Tibial artery (tissue), 4 donors: ENCODE data around the gene UBL4B.

Source experiments
- DNase-seq, 2 donors: peaks; one replicate each; pipeline ENCODE4 v3.0.0-alpha.2; 2019
- H3K27ac ChIP-seq, 2 donors: fragments of 200-600 bp; sonication (generic) in 1 of 2; 1 replicate in 1 of 2; 2 replicates in 1 of 2; pipeline ENCODE4 v1.5.1; 2018 to 2019; ENCODE audit warnings: mild to moderate bottlenecking in 1 of 2
- H3K27me3 ChIP-seq, 2 donors: fragments of 200-600 bp; sonication (generic) in 1 of 2; one replicate each; pipeline versions ENCODE4 v1.5.1 to v1.6.0; 2016 to 2019
- H3K36me3 ChIP-seq, 3 donors: fragments of 200-600 bp; sonication (generic) in 2 of 3; one replicate each; pipeline ENCODE4 v1.5.1; 2016 to 2019; ENCODE audit warnings: mild to moderate bottlenecking in 2 of 3
- H3K4me1 ChIP-seq, 4 donors: fragments of 200-600 bp; sonication (generic) in 2 of 4; 1 replicate in 3 of 4; 2 replicates in 1 of 4; pipeline ENCODE4 v1.5.1; 2016 to 2019
- H3K4me3 ChIP-seq, 2 donors: fragments of 200-600 bp; sonication (generic) in 1 of 2; 1 replicate in 1 of 2; 2 replicates in 1 of 2; pipeline ENCODE4 v1.5.1; 2018 to 2019; ENCODE audit warnings: mild to moderate bottlenecking in 2 of 2
- H3K9me3 ChIP-seq, 3 donors: fragments of 200-600 bp; sonication (generic) in 1 of 3; one replicate each; pipeline ENCODE4 v1.5.1; 2016 to 2019
- CTCF ChIP-seq, 2 experiments: fragments of 200-600 bp in 1 of 2; fragments of 450-650 bp in 1 of 2; IDR thresholded peaks; one replicate each; pipeline ENCODE4 v1.5.1; 2017 to 2019; ENCODE audit warnings: antibody characterized with exemption in 2 of 2, mild to moderate bottlenecking in 1 of 2, moderate library complexity in 1 of 2
- intact Hi-C: fragments of 100-400 bp; cut with DNase I; formaldehyde crosslinking; loops from one replicate; pipeline ENCODE4 v1.15.0; 2023; ENCODE audit warnings: low total_unique reads

UBL4B gene

GRCh38 chr1:110113551-110113950, 1.3 kb downstream of the UBL4B start:
- H3K4me3 ChIP-seq: no peak overlapping the region
- no peaks in the 10 kb centered on the region for H3K4me1 ChIP-seq
- H3K9me3 ChIP-seq: no peaks in the 10 kb centered on the region
- H3K27ac ChIP-seq: no peak overlapping the region
- TF ChIP-seq CTCF (IDR thresholded peaks at IDR 0.05): no peak
- peaks cover 0 to 7% of the 10 kb centered on the region in 2 donors for H3K27me3 ChIP-seq
- intact Hi-C loops: no loop called here
- no peak for DNase-seq
- H3K36me3 ChIP-seq: no peaks in the 10 kb centered on the region

DNA sequence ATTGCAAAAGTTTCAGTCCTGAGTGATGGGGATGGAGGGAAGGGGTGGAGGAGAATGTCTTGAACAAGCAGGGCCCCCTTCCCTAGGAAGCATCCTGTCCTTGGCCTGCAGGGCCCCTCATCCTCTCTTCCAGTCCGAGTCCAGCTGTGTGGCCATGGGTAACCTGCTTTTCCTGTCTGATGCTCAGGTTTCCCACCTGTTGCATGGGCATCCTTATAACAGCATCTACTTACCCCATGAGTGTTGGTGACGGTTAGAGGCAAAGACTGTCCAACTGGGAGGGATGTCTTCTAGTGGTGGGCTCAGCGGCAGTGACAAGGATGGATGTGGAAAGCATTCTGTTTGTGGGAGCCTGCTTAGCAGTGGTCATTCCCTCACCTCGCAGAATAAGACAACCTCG, 1.9 kb downstream of the UBL4B start:
- peaks cover 0 to 7% of the 10 kb centered on the region in 2 donors for H3K27me3 ChIP-seq
- no peak for TF ChIP-seq CTCF (IDR thresholded peaks at IDR 0.05)
- DNase-seq: no peak
- intact Hi-C loops: no loop called here
- H3K9me3 ChIP-seq: no peaks in the 10 kb centered on the region
- no peak overlapping the region for H3K4me3 ChIP-seq
- no peaks in the 10 kb centered on the region for H3K4me1 ChIP-seq
- H3K36me3 ChIP-seq: no peaks in the 10 kb centered on the region
- no peak overlapping the region for H3K27ac ChIP-seq

GRCh38 chr1:110114784-110115183, 2.5 kb downstream of the UBL4B start:
- TF ChIP-seq CTCF (IDR thresholded peaks at IDR 0.05): no peak

DNA sequence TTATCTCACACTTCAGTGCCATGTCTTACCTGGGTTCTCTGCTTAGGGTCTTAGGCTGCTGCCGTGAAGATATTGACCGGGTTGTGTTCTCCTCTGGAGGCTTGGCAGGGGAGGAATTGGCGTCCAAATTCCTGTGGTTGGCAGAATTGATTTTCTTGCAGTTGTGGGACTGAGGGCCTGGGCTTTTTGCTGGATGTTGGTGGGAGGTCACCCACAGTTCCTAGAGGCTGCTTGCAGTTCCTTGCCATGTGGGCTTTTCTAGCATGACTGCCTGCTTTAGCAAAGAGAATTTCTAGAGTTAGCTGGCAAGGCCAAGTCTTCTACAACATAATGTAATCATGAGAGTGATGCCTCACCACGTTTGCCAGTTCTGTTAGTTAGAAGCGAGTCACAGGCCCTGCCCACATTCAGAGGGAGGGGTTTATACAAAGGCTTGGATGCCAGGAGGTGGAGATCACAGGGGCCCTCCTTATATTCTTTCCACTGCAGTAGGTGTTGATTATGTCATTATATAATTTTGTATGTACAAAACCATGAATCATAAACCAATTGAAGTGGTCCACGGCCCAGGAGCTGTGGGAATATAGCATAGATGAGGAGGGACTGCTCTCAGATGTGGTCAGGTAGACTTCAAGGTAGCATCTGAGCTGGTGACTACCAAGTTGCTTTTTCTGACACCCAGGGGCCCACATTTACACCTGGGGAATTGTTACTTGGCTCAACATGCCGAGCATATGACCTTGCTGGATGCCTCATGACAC, 6.6 kb downstream of the UBL4B start:
- Histone ChIP-seq H3K4me1 (peaks cover 0 to 9% (median 4%) of the 10 kb centered on the region in 4 donors), H3K36me3 (no peaks in the 10 kb centered on the region), H3K27ac (no peak overlapping the region), H3K4me3 (no peak overlapping the region), H3K9me3 (peaks cover 0 to 4% (median 0%) of the 10 kb centered on the region in 3 donors), H3K27me3 (peaks cover 0 to 4% of the 10 kb centered on the region in 2 donors)
- TF ChIP-seq CTCF (IDR thresholded peaks at IDR 0.05): no peak
- DNase-seq: no peak
- intact Hi-C loops: no loop called here

More at GRCh38 chr1:110114784-110115183, 2.5 kb downstream of the UBL4B start:
- Histone ChIP-seq H3K27me3 (peaks cover 0 to 5% of the 10 kb centered on the region in 2 donors), H3K4me3 (no peak overlapping the region), H3K36me3 (no peaks in the 10 kb centered on the region), H3K4me1 (no peaks in the 10 kb centered on the region), H3K9me3 (no peaks in the 10 kb centered on the region), H3K27ac (no peak overlapping the region)
- intact Hi-C loops: no loop called here
- no peak for DNase-seq

GRCh38 chr1:110119843-110120242, 7.6 kb downstream of the UBL4B start:
- intact Hi-C loops: no loop called here
- DNase-seq: no peak
- H3K4me1 ChIP-seq: peaks cover 0 to 9% (median 4%) of the 10 kb centered on the region in 4 donors

More at GRCh38 chr1:110119843-110120242, 7.6 kb downstream of the UBL4B start:
- no peak overlapping the region for H3K27ac ChIP-seq
- H3K36me3 ChIP-seq: no peaks in the 10 kb centered on the region
- H3K27me3 ChIP-seq: peaks cover 0 to 4% of the 10 kb centered on the region in 2 donors
- no peak for TF ChIP-seq CTCF (IDR thresholded peaks at IDR 0.05)
- H3K4me3 ChIP-seq: no peak overlapping the region
- peaks cover 0 to 4% (median 0%) of the 10 kb centered on the region in 3 donors for H3K9me3 ChIP-seq
